Measurements from ENCODE around the gene SHKBP1. TPM values are rescaled to one million over a fixed set of nuclear protein-coding genes. Genes with fewer than 3 reads are reported as not detected.
A peak's percentile ranks its signal among the peaks of the same experiment; 100 is the strongest.

The SHKBP1 gene
- total RNA-seq, 1 experiment from 2014 or later = 92.9 TPM

DNA sequence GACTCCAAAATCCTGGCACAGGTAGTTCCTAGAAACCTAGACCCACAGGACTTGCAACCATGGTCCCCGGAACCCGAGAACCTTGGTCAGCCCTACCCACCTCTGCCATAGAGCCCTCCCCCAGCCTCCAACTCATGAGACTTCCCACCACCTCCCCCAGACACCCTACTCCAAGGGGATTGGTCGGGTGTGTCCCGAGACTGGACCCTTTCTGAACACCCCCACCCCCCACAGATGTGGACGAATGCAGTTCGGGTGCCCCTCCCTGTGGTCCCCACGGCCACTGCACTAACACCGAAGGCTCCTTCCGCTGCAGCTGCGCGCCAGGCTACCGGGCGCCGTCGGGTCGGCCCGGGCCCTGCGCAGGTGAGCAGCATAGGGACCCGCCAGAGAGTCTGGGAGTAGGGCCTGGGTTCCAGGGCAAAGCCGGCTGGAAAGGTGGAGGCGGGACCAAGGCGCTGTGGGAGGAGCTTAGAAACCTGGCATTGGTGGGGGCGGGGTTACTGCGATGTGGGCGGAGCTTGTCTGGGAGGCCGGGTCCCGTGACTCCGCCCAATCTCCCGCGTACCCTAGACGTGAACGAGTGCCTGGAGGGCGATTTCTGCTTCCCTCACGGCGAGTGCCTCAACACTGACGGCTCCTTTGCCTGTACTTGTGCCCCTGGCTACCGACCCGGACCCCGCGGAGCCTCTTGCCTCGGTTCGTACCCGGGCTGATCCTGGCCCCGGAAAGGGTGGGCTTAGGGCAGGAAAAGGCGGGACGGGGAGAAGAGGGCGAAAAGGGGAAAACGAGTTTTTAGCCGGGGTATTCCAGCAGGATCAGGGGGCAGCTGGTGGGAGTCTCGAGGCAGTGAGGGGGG, 36.4 kb downstream of the SHKBP1 start:
- Mint-ChIP-seq H3K9me3 (no peaks in the 10 kb centered on the region; a peak in 1 of 5 replicates), H3K27ac (peak overlapping the region; percentile 96 to 98 (median 97); a peak in 5 of 7 replicates), H3K36me3 (ENCODE audit: insufficient read depth in 1 of 3, low read depth in 3 of 3) (peaks cover 11 to 38% (median 28%) of the 10 kb centered on the region in 3 experiments; a peak in 6 of 7 replicates), H3K4me1 (peaks cover 15 to 28% of the 10 kb centered on the region in 2 experiments), H3K4me3 (peak overlapping the region; percentile 89 to 96), H3K27me3 (ENCODE audit: low read depth) (peaks cover 44% of the 10 kb centered on the region)
- no peak overlapping the region for H2BK5ac ChIP-seq (ENCODE audit: insufficient read length, low read length)
- H3K27me3 ChIP-seq (ENCODE audit: insufficient read depth, low read length) = peaks cover 8% of the 10 kb centered on the region; the same call in 1 of the 2 replicates
- H3K79me2 ChIP-seq (ENCODE audit: insufficient read depth, low read length) = no peaks in the 10 kb centered on the region
- H4K20me1 ChIP-seq (ENCODE audit: control insufficient read depth, insufficient read depth, insufficient read length) = peaks cover 4% of the 10 kb centered on the region
- no peak overlapping the region for H2BK15ac ChIP-seq (ENCODE audit: low read depth, low read length)
- no peak overlapping the region for H3T11ph ChIP-seq (ENCODE audit: low read length)
- peak overlapping the region; percentile 79 for H3K4me2 ChIP-seq (ENCODE audit: insufficient read depth, insufficient read length, low read length)
- no peak overlapping the region for H2AFZ ChIP-seq (ENCODE audit: low read length)
- no peak overlapping the region for H3K23ac ChIP-seq (ENCODE audit: insufficient read length, low read depth, low read length)
- H3K14ac ChIP-seq (ENCODE audit: insufficient read depth, low read length) = no peak overlapping the region; the same call in 1 of the 2 replicates
- no peak overlapping the region for H4K8ac ChIP-seq (replicated peaks; ENCODE audit: insufficient read length, low read depth, low read length)
- no peak overlapping the region for H2BK120ac ChIP-seq (ENCODE audit: low read depth, low read length, poor library complexity, severe bottlenecking)
- H4K5ac ChIP-seq (ENCODE audit: insufficient read length, low read depth, low read length) = no peak overlapping the region
- H4K91ac ChIP-seq (ENCODE audit: insufficient read length, low read depth, low read length) = no peak overlapping the region
- no peak overlapping the region for H3K27ac ChIP-seq (ENCODE audit: insufficient read length, low read depth, low read length)
- no peaks in the 10 kb centered on the region for H3K4me1 ChIP-seq (ENCODE audit: insufficient read depth, low read length)
- H3K79me1 ChIP-seq (ENCODE audit: insufficient read depth, low read depth, low read length, poor library complexity, severe bottlenecking) = no peaks in the 10 kb centered on the region
- TF ChIP-seq, protein P1, sequence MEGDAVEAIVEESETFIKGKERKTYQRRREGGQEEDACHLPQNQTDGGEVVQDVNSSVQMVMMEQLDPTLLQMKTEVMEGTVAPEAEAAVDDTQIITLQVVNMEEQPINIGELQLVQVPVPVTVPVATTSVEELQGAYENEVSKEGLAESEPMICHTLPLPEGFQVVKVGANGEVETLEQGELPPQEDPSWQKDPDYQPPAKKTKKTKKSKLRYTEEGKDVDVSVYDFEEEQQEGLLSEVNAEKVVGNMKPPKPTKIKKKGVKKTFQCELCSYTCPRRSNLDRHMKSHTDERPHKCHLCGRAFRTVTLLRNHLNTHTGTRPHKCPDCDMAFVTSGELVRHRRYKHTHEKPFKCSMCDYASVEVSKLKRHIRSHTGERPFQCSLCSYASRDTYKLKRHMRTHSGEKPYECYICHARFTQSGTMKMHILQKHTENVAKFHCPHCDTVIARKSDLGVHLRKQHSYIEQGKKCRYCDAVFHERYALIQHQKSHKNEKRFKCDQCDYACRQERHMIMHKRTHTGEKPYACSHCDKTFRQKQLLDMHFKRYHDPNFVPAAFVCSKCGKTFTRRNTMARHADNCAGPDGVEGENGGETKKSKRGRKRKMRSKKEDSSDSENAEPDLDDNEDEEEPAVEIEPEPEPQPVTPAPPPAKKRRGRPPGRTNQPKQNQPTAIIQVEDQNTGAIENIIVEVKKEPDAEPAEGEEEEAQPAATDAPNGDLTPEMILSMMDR (conservative IDR thresholded peaks at IDR 0.05) = no peak
- peak; percentile 87 for DNase-seq
- H2BK12ac ChIP-seq (ENCODE audit: insufficient read length, low read depth, low read length) = no peak overlapping the region
- peak overlapping the region; percentile 50 for H3K9ac ChIP-seq (ENCODE audit: extremely low read depth, insufficient read length, low read length)
- H3K56ac ChIP-seq (ENCODE audit: insufficient read length, low read depth, low read length) = no peak overlapping the region
- no CpG with 5 or more reads among the region's 50 CpGs for WGBS (ENCODE audit: extremely low coverage, insufficient read length, low lambda C conversion rate)
- no peak overlapping the region for H3K4ac ChIP-seq (ENCODE audit: low read depth, low read length)
- H2BK20ac ChIP-seq (ENCODE audit: low read depth, low read length, poor library complexity, severe bottlenecking) = no peak overlapping the region
- peaks cover 19% of the 10 kb centered on the region for H3K23me2 ChIP-seq (ENCODE audit: insufficient read length, low read depth, low read length, poor library complexity, severe bottlenecking)
- H3K9me3 ChIP-seq (ENCODE audit: control insufficient read depth, low read depth, low read length) = no peaks in the 10 kb centered on the region
- no peak overlapping the region for H2AK5ac ChIP-seq (ENCODE audit: insufficient read length, low read length)
- peak overlapping the region; percentile 16 for H3K18ac ChIP-seq (ENCODE audit: insufficient read length, low read depth, low read length)
